ENCODE data around the gene MRPL14. TPM values are rescaled to one million over a fixed set of nuclear protein-coding genes. Genes with fewer than 3 reads are reported as not detected.
A peak's percentile ranks its signal among the peaks of the same experiment; 100 is the strongest.

The MRPL14 gene
- total RNA-seq, 3 donors from 2014 or later, result 41.0 to 57.2 (median 56.8) TPM

GRCh38 chr6:44074439-44074812, 52.8 kb downstream of the MRPL14 start:
- peak in 2 of 3 donors; percentile 74 for DNase-seq
- H3K4me1 ChIP-seq (ENCODE audit: low read depth), result peaks cover 30% of the 10 kb centered on the region
- H3K9me3 ChIP-seq, result no peaks in the 10 kb centered on the region
- no peak overlapping the region for H3K4me3 ChIP-seq
- peak; percentile 52 for ATAC-seq
- no peaks in the 10 kb centered on the region for H3K36me3 ChIP-seq (ENCODE audit: low read depth)
- intact Hi-C loops (cut with DNase I, micrococcal nuclease), result loop anchor here in 1 of 2 donors (5.0 to 10.0 kb wide), 2 partner anchors 307 to 410 kb away; no protein-coding TSS in a partner anchor
- peak; percentile 87 for TF ChIP-seq CTCF (IDR thresholded peaks at IDR 0.05)

- no peak overlapping the region for H3K4me3 ChIP-seq
- TF ChIP-seq CTCF (IDR thresholded peaks at IDR 0.05), result no peak
- H3K36me3 ChIP-seq (ENCODE audit: low read depth), result no peaks in the 10 kb centered on the region
- no peak for DNase-seq
- ATAC-seq, result peak; percentile 2
- H3K9me3 ChIP-seq, result no peaks in the 10 kb centered on the region
- intact Hi-C loops (cut with DNase I, micrococcal nuclease), result loop anchor here in 1 of 2 donors (5.0 to 10.0 kb wide), 2 partner anchors 307 to 409 kb away; no protein-coding TSS in a partner anchor
- H3K4me1 ChIP-seq (ENCODE audit: low read depth), result peaks cover 28% of the 10 kb centered on the region
These were observed 53.4 kb downstream of the MRPL14 start for GRCh38 chr6:44073612-44074438.

GRCh38 chr6:44072959-44073611, 54.2 kb downstream of the MRPL14 start:
- Histone ChIP-seq H3K4me1 (ENCODE audit: low read depth) (peaks cover 27% of the 10 kb centered on the region), H3K4me3 (no peak overlapping the region), H3K9me3 (no peaks in the 10 kb centered on the region), H3K36me3 (ENCODE audit: low read depth) (no peaks in the 10 kb centered on the region)
- intact Hi-C loops (cut with DNase I, micrococcal nuclease), result loop anchor here in 1 of 2 donors (5.0 to 10.0 kb wide), 2 partner anchors 306 to 408 kb away; no protein-coding TSS in a partner anchor
- ATAC-seq, result peak; percentile 80
- DNase-seq, result peak; percentile 83 to 87 (median 86)
- no peak for TF ChIP-seq CTCF (IDR thresholded peaks at IDR 0.05)

GRCh38 chr6:44072452-44072958, 54.7 kb downstream of the MRPL14 start:
- Histone ChIP-seq H3K9me3 (no peaks in the 10 kb centered on the region), H3K36me3 (ENCODE audit: low read depth) (no peaks in the 10 kb centered on the region), H3K4me3 (no peak overlapping the region), H3K4me1 (ENCODE audit: low read depth) (peaks cover 25% of the 10 kb centered on the region)
- DNase-seq (peak; percentile 53 to 75 (median 64)), ATAC-seq (peak; percentile 74)
- intact Hi-C loops (cut with DNase I, micrococcal nuclease), result loop anchor here in 1 of 2 donors (5.0 to 10.0 kb wide), 2 partner anchors 305 to 408 kb away; no protein-coding TSS in a partner anchor
- no peak for TF ChIP-seq CTCF (IDR thresholded peaks at IDR 0.05)

GRCh38 chr6:44071670-44072451, 55.4 kb downstream of the MRPL14 start:
- Histone ChIP-seq H3K4me1 (ENCODE audit: low read depth) (peaks cover 22% of the 10 kb centered on the region), H3K4me3 (no peak overlapping the region), H3K9me3 (no peaks in the 10 kb centered on the region), H3K36me3 (ENCODE audit: low read depth) (no peaks in the 10 kb centered on the region)
- no peak for ATAC-seq
- no peak for DNase-seq
- TF ChIP-seq CTCF (IDR thresholded peaks at IDR 0.05), result no peak
- intact Hi-C loops (cut with DNase I, micrococcal nuclease), result loop anchor here in 1 of 2 donors (5.0 to 10.0 kb wide), 2 partner anchors 305 to 407 kb away; no protein-coding TSS in a partner anchor

All from mucosa of descending colon (tissue), 3 donors.